Measurements from ENCODE around the gene DIO2. TPM values are rescaled to one million over a fixed set of nuclear protein-coding genes. Genes with fewer than 3 reads are reported as not detected.

Gene DIO2
- total RNA-seq, 2 donors from 2014 or later: 2.3 to 8.5 TPM

GRCh38 chr14:80164991-80165721 is 46.1 kb downstream of the DIO2 start:
- Histone ChIP-seq H3K36me3 (no peaks in the 10 kb centered on the region), H3K27me3 (replicated peaks; ENCODE audit: insufficient read depth) (no peaks in the 10 kb centered on the region), H3K4me1 (replicated peaks) (no peaks in the 10 kb centered on the region), H3K27ac (no peak overlapping the region), H3K9me3 (no peaks in the 10 kb centered on the region), H3K4me3 (no peak overlapping the region)
- TF ChIP-seq POLR2A (IDR thresholded peaks at IDR 0.05): no peak
- DNase-seq (ENCODE audit: low spot score): no peak
- intact Hi-C loops (cut with DNase I): no loop called here
- WGBS: 88% methylated on average over 9 of the region's 9 CpGs

DNA sequence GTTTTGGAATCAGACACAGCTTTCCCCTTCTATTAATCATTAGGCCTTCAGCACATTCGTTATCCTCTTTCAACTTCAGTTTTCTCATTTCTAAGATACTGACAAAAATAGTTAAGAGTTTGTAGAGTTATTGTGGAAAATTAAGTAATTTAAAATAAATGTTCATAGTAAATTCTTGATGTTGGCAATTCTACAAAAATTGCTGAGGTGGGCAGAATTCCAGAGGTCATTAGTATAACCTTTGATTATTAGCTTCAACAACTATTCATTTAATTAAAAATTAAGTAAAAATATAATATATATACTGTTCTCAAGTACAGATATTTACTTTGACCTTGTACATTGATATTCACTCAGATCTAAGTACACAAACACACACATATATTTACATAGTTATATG is 58.5 kb downstream of the DIO2 start:
- no peak for DNase-seq (ENCODE audit: low spot score)
- TF ChIP-seq POLR2A (IDR thresholded peaks at IDR 0.05): no peak
- TF ChIP-seq POLR2AphosphoS5 (IDR thresholded peaks at IDR 0.05): no peak
- TF ChIP-seq CTCF (IDR thresholded peaks at IDR 0.05): no peak
- Histone ChIP-seq H3K27me3 (replicated peaks; ENCODE audit: insufficient read depth) (no peaks in the 10 kb centered on the region), H3K36me3 (no peaks in the 10 kb centered on the region), H3K9me3 (no peaks in the 10 kb centered on the region), H3K4me3 (no peak overlapping the region), H3K27ac (no peak overlapping the region), H3K4me1 (replicated peaks) (no peaks in the 10 kb centered on the region)
- intact Hi-C loops (cut with DNase I): no loop called here
- 78% methylated on average over 1 of the region's 1 CpG for WGBS

DNA sequence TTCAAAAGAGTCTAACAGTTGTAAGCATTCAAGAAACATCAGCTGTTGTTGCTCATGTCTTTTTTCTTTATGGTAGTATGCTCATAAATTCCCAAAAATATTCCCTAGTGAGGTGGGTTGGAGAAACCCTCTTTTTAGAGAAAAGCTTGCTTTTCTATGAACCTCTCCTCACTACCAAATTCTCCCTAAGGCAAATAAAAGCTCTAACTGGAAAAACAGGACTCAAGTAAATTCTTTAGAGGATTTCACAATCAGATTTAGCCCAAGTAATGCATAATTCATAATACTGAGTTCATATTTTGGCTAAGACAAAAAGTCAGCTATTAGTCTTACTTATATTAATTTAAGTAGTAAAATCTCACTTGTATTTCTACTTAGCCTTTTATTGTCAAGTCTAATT is 59.1 kb downstream of the DIO2 start:
- Histone ChIP-seq H3K4me3 (no peak overlapping the region), H3K36me3 (no peaks in the 10 kb centered on the region), H3K4me1 (replicated peaks) (no peaks in the 10 kb centered on the region), H3K27ac (no peak overlapping the region), H3K9me3 (no peaks in the 10 kb centered on the region), H3K27me3 (replicated peaks; ENCODE audit: insufficient read depth) (no peaks in the 10 kb centered on the region)
- no peak for DNase-seq (ENCODE audit: low spot score)
- TF ChIP-seq POLR2AphosphoS5 (IDR thresholded peaks at IDR 0.05) (no peak), CTCF (IDR thresholded peaks at IDR 0.05) (no peak), POLR2A (IDR thresholded peaks at IDR 0.05) (no peak)
- intact Hi-C loops (cut with DNase I): no loop called here

DNA sequence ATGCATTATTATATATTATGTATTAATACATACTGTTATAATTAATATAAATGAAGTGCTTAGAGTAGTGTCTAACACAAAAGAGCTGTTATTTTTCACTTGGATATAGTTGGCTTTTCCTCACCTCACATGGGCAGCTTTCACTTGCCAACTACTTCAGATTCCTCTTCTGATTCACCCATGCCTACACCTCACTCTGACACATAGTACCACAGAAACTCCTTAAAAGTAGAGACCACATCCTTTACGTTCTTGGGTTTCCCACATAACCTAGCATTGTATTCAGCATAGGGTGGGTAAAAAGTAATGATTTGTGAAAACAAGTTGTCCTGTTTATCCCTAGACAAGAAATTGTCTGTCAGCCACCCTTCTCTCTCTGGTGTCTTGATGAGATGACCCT is 61.0 kb downstream of the DIO2 start:
- DNase-seq (ENCODE audit: low spot score): no peak
- Histone ChIP-seq H3K27me3 (replicated peaks; ENCODE audit: insufficient read depth) (no peaks in the 10 kb centered on the region), H3K36me3 (no peaks in the 10 kb centered on the region), H3K9me3 (no peaks in the 10 kb centered on the region), H3K4me1 (replicated peaks) (no peaks in the 10 kb centered on the region), H3K27ac (no peak overlapping the region), H3K4me3 (no peak overlapping the region)
- TF ChIP-seq CTCF (IDR thresholded peaks at IDR 0.05): no peak
- no peak for TF ChIP-seq POLR2AphosphoS5 (IDR thresholded peaks at IDR 0.05)
- TF ChIP-seq POLR2A (IDR thresholded peaks at IDR 0.05): no peak
- intact Hi-C loops (cut with DNase I): no loop called here
- 88% methylated on average over 1 of the region's 1 CpG for WGBS

Measured in prostate gland (tissue), 2 donors.